Measurements from ENCODE around the gene GPRC5C. TPM values are rescaled to one million over a fixed set of nuclear protein-coding genes. Genes with fewer than 3 reads are reported as not detected.

Gene GPRC5C
- polyA plus RNA-seq, 1 donor from 2014 or later: 12.8 TPM

DNA sequence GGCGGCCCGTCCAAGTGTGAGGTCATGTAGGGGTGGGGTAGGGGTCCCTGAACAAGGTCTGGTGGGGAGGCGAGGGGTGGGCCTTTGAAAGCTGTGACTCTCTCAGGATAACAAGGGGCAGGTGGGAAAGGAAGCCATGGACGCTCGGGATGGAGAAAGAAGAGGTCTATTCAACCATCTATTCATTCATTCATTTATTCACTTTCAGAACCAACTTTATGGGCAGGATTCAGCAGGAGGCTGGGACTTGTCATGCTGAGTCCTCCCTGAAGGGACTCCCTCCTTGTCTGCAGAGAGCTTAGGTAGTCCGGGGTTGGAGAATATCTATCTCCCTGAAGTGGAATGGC, 25.9 kb downstream of the GPRC5C start:
- Histone ChIP-seq H3K9me2 (ENCODE audit: insufficient read depth, low read length) (no peaks in the 10 kb centered on the region), H4K20me1 (ENCODE audit: insufficient read depth) (no peaks in the 10 kb centered on the region), H3K27me3 (ENCODE audit: insufficient read depth, low read depth, low read length) (peaks cover 5% of the 10 kb centered on the region), H3K9me3 (ENCODE audit: low read length) (no peaks in the 10 kb centered on the region), H3K27ac (ENCODE audit: low read length) (no peak overlapping the region), H2AFZ (ENCODE audit: low read depth, low read length) (no peak overlapping the region), H3K36me3 (ENCODE audit: insufficient read depth, low read length) (no peaks in the 10 kb centered on the region), H3K4me2 (ENCODE audit: low read length) (no peak overlapping the region), H3F3A (ENCODE audit: insufficient read depth, low read length, poor library complexity, severe bottlenecking) (no peaks in the 10 kb centered on the region), H3K9ac (ENCODE audit: low read length) (no peak overlapping the region), H3K4me3 (ENCODE audit: low read length) (no peak overlapping the region), H3K79me2 (replicated peaks; ENCODE audit: insufficient read depth, low read length) (no peaks in the 10 kb centered on the region)
- TF ChIP-seq SMC3 (conservative IDR thresholded peaks at IDR 0.05; ENCODE audit: poor library complexity): no peak
- TF ChIP-seq TAF1 (IDR thresholded peaks at IDR 0.05; ENCODE audit: low read depth): no peak
- TF ChIP-seq RAD21 (conservative IDR thresholded peaks at IDR 0.05): no peak
- no peak for TF ChIP-seq EZH2 (IDR thresholded peaks at IDR 0.05; ENCODE audit: borderline replicate concordance, insufficient read depth, low read length, poor library complexity, severe bottlenecking)
- TF ChIP-seq EP300 (conservative IDR thresholded peaks at IDR 0.05; ENCODE audit: poor library complexity, severe bottlenecking): no peak

DNA sequence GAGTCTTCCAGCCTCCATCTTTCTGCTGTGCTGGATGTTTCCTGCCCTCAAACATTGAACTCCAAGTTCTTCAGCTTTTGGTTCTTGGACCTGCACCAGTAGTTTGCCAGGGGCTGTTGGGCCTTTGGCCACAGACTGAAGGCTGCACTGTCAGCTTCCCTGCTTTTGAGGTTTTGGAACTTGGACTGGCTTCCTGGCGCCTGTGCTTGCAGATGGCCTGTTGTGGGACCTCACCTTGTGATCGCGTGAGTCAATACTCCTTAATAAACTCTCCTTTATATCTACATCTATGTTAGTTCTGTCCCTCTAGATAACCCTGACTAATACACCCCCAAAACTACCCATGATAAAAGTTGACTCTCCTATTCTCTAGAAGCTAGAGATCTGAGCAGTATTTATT, 26.9 kb downstream of the GPRC5C start:
- Histone ChIP-seq H4K20me1 (ENCODE audit: insufficient read depth) (no peaks in the 10 kb centered on the region), H3K36me3 (ENCODE audit: insufficient read depth, low read length) (no peaks in the 10 kb centered on the region), H2AFZ (ENCODE audit: low read depth, low read length) (no peak overlapping the region), H3K9me2 (ENCODE audit: insufficient read depth, low read length) (no peaks in the 10 kb centered on the region), H3K79me2 (replicated peaks; ENCODE audit: insufficient read depth, low read length) (no peaks in the 10 kb centered on the region), H3K27ac (ENCODE audit: low read length) (no peak overlapping the region), H3K4me3 (ENCODE audit: low read length) (no peak overlapping the region), H3F3A (ENCODE audit: insufficient read depth, low read length, poor library complexity, severe bottlenecking) (no peaks in the 10 kb centered on the region), H3K4me2 (ENCODE audit: low read length) (no peak overlapping the region), H3K27me3 (ENCODE audit: insufficient read depth, low read depth, low read length) (no peaks in the 10 kb centered on the region), H3K9me3 (ENCODE audit: low read length) (no peaks in the 10 kb centered on the region), H3K9ac (ENCODE audit: low read length) (no peak overlapping the region)
- TF ChIP-seq, protein P1, sequence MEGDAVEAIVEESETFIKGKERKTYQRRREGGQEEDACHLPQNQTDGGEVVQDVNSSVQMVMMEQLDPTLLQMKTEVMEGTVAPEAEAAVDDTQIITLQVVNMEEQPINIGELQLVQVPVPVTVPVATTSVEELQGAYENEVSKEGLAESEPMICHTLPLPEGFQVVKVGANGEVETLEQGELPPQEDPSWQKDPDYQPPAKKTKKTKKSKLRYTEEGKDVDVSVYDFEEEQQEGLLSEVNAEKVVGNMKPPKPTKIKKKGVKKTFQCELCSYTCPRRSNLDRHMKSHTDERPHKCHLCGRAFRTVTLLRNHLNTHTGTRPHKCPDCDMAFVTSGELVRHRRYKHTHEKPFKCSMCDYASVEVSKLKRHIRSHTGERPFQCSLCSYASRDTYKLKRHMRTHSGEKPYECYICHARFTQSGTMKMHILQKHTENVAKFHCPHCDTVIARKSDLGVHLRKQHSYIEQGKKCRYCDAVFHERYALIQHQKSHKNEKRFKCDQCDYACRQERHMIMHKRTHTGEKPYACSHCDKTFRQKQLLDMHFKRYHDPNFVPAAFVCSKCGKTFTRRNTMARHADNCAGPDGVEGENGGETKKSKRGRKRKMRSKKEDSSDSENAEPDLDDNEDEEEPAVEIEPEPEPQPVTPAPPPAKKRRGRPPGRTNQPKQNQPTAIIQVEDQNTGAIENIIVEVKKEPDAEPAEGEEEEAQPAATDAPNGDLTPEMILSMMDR (IDR thresholded peaks at IDR 0.05; ENCODE audit: poor library complexity, severe bottlenecking): no peak
- TF ChIP-seq RAD21 (conservative IDR thresholded peaks at IDR 0.05) (no peak), EP300 (conservative IDR thresholded peaks at IDR 0.05; ENCODE audit: poor library complexity, severe bottlenecking) (no peak), EZH2 (IDR thresholded peaks at IDR 0.05; ENCODE audit: borderline replicate concordance, insufficient read depth, low read length, poor library complexity, severe bottlenecking) (no peak), REST (IDR thresholded peaks at IDR 0.05; ENCODE audit: borderline replicate concordance) (no peak), MXI1 (conservative IDR thresholded peaks at IDR 0.05; ENCODE audit: poor library complexity, severe bottlenecking) (no peak), POLR2AphosphoS5 (IDR thresholded peaks at IDR 0.05) (no peak)

GRCh38 chr17:74459622-74460021, 27.7 kb downstream of the GPRC5C start:
- H3K9ac ChIP-seq (ENCODE audit: low read length): no peak overlapping the region
- H3K9me3 ChIP-seq (ENCODE audit: low read length): no peaks in the 10 kb centered on the region
- H3K9me2 ChIP-seq (ENCODE audit: insufficient read depth, low read length): no peaks in the 10 kb centered on the region
- no peaks in the 10 kb centered on the region for H3K79me2 ChIP-seq (replicated peaks; ENCODE audit: insufficient read depth, low read length)
- no peak overlapping the region for H3K4me3 ChIP-seq (ENCODE audit: low read length)
- H3K27me3 ChIP-seq (ENCODE audit: insufficient read depth, low read depth, low read length): no peaks in the 10 kb centered on the region
- no peak overlapping the region for H3K27ac ChIP-seq (ENCODE audit: low read length)
- H3K4me2 ChIP-seq (ENCODE audit: low read length): no peak overlapping the region
- no peak overlapping the region for H2AFZ ChIP-seq (ENCODE audit: low read depth, low read length)
- no peaks in the 10 kb centered on the region for H4K20me1 ChIP-seq (ENCODE audit: insufficient read depth)
- no peaks in the 10 kb centered on the region for H3K36me3 ChIP-seq (ENCODE audit: insufficient read depth, low read length)
- no peak for TF ChIP-seq POLR2AphosphoS5 (IDR thresholded peaks at IDR 0.05)
- TF ChIP-seq EP300 (conservative IDR thresholded peaks at IDR 0.05; ENCODE audit: poor library complexity, severe bottlenecking): no peak
- no peak for TF ChIP-seq SMC3 (conservative IDR thresholded peaks at IDR 0.05; ENCODE audit: poor library complexity)
- no peak for TF ChIP-seq MXI1 (conservative IDR thresholded peaks at IDR 0.05; ENCODE audit: poor library complexity, severe bottlenecking)
- TF ChIP-seq RAD21 (conservative IDR thresholded peaks at IDR 0.05): no peak
- TF ChIP-seq TAF1 (IDR thresholded peaks at IDR 0.05; ENCODE audit: low read depth): no peak
- no peaks in the 10 kb centered on the region for H3F3A ChIP-seq (ENCODE audit: insufficient read depth, low read length, poor library complexity, severe bottlenecking)

Measured in neural cell (in vitro differentiated cells).